K562 (cell line): ENCODE data around the gene RXRA. TPM values are rescaled to one million over a fixed set of nuclear protein-coding genes. Genes with fewer than 3 reads are reported as not detected.

Source experiments
- CBFA2T2 ChIP-seq: fragments of 450-650 bp; conservative IDR thresholded peaks from 2 replicates; pipeline ENCODE4 v1.6.1; 2017; ENCODE audit warnings: mild to moderate bottlenecking
- HDAC1 ChIP-seq, 2 experiments: fragments of 450-650 bp; IDR thresholded peaks; 2 replicates each; pipeline ENCODE4 v1.6.1; 2016 to 2017; ENCODE audit warnings: inconsistent platforms in 1 of 2, mild to moderate bottlenecking in 1 of 2, moderate library complexity in 1 of 2
- JUND ChIP-seq, 2 experiments: IDR thresholded peaks; 2 replicates in 1 of 2; 3 replicates in 1 of 2; pipeline ENCODE4 v1.6.1; 2011; ENCODE audit warnings: borderline replicate concordance in 2 of 2, low read depth in 2 of 2, low read length in 2 of 2, improper control_type of control experiment in 1 of 2, missing biosample characterization in 1 of 2, missing genetic modification characterization in 1 of 2, missing genetic modification reagents in 1 of 2
- MAFF ChIP-seq: IDR thresholded peaks from 2 replicates; pipeline ENCODE4 v1.6.1; 2012; ENCODE audit warnings: low read length, improper control_type of control experiment
- MNT ChIP-seq, 2 experiments: fragments of 450-650 bp; conservative IDR thresholded peaks; 2 replicates each; pipeline ENCODE4 v1.6.1; 2017; ENCODE audit warnings: mild to moderate bottlenecking in 2 of 2, moderate library complexity in 2 of 2
- MYNN ChIP-seq, 2 experiments: sonication (generic); formaldehyde crosslinking in 1 of 2; IDR thresholded peaks; 2 replicates each; pipeline versions ENCODE4 v1.5.0 to v1.6.1; 2016 to 2020; ENCODE audit warnings: antibody characterized with exemption in 1 of 2, missing genetic modification reagents in 1 of 2
- PHF21A ChIP-seq: fragments of 450-650 bp; IDR thresholded peaks from 2 replicates; pipeline ENCODE4 v1.6.1; 2017; ENCODE audit warnings: low read depth, borderline replicate concordance
- POLR2A ChIP-seq: fragments of 450-650 bp; conservative IDR thresholded peaks from 2 replicates; pipeline ENCODE4 v1.6.1; 2016
- RBM15 ChIP-seq: fragments of 200-400 bp; formaldehyde crosslinking; IDR thresholded peaks from 2 replicates; pipeline ENCODE4 v1.6.1; 2018; ENCODE audit warnings: mild to moderate bottlenecking, low read length, moderate library complexity; ENCODE audit not compliant: insufficient read depth
- RBM22 ChIP-seq: fragments of 200-400 bp; formaldehyde crosslinking; IDR thresholded peaks from 2 replicates; pipeline ENCODE4 v1.6.1; 2018; ENCODE audit warnings: low read length, low read depth; ENCODE audit not compliant: poor library complexity, severe bottlenecking
- RREB1 ChIP-seq: fragments of 250-450 bp; sonication (Bioruptor Pico); IDR thresholded peaks from 2 replicates; pipeline ENCODE4 v1.4.0; 2020
- SMAD2 ChIP-seq: fragments of 150-350 bp; IDR thresholded peaks from 2 replicates; pipeline ENCODE4 v1.6.1; 2014; ENCODE audit warnings: low read depth, mild to moderate bottlenecking, low read length
- SMARCA4 ChIP-seq: fragments of 450-650 bp; IDR thresholded peaks from 2 replicates; pipeline ENCODE4 v1.6.1; 2016
- SMARCE1 ChIP-seq: fragments of 450-650 bp; IDR thresholded peaks from 2 replicates; pipeline ENCODE4 v1.7.1; 2016; ENCODE audit warnings: mild to moderate bottlenecking
- UBTF ChIP-seq, 2 experiments: IDR thresholded peaks; 2 replicates each; pipeline ENCODE4 v1.6.1; 2012; ENCODE audit warnings: improper control_type of control experiment in 2 of 2, low read depth in 2 of 2, low read length in 2 of 2, borderline replicate concordance in 1 of 2
- ZBTB1 ChIP-seq: sonication (generic); formaldehyde crosslinking; IDR thresholded peaks from 2 replicates; pipeline ENCODE4 v1.8.1; 2023; ENCODE audit warnings: missing genetic modification reagents, low read depth, mild to moderate bottlenecking, borderline replicate concordance
- ZBTB17 ChIP-seq: fragments of 450-650 bp; formaldehyde crosslinking; IDR thresholded peaks from 2 replicates; pipeline ENCODE4 v1.4.0; 2020; ENCODE audit warnings: mild to moderate bottlenecking
- ZNF75A ChIP-seq: fragments of 450-650 bp; formaldehyde crosslinking; IDR thresholded peaks from 2 replicates; pipeline ENCODE4 v1.4.0; 2020; ENCODE audit warnings: mild to moderate bottlenecking
- polyA plus RNA-seq, 8 experiments: library from polyadenylated mRNA; depleted of rRNA in 4 of 8; stranded (reverse) in 5 of 8; unstranded in 3 of 8; fragments of >200 nt; fragmentation: Nextera tagmentation in 2 of 8; fragmentation: Illumina TruSeq in 1 of 8; extraction: Ambion mirVana in 2 of 8; extraction: Trizol in 1 of 8; gene quantifications; 2 replicates each; pipeline versions ENCODE4 v1.2.1 to v1.2.3, GENCODE V29; 2011 to 2014; ENCODE audit warnings: inconsistent platforms in 1 of 8, missing spikeins in 1 of 8
- total RNA-seq, 7 experiments: library from RNA; depleted of rRNA in 6 of 7; stranded (reverse); fragments of >200 nt in 6 of 7; fragmentation: Illumina TruSeq in 2 of 7; extraction: Trizol in 2 of 7; gene quantifications; 2 replicates each; pipeline versions ENCODE4 v1.2.1 to v1.2.3, GENCODE V29; 2011 to 2021; ENCODE audit warnings: low replicate concordance in 1 of 7

The RXRA gene
- total and polyA plus RNA-seq, 9 of the 15 experiments (the other 6 are each of a cell fraction or from before 2014, with no cell fraction given), result 0.35 to 23.6 (median 4.6) TPM

GRCh38 chr9:134407121-134407779 lies 81.0 kb downstream of the RXRA start (continued):
- TF ChIP-seq RREB1 (peak; percentile 59; the same call in 1 of the 2 replicates), SMAD2 (no peak), POLR2A (no peak), MAFF (peak; percentile 88), PHF21A (peak; percentile 36; the same call in 1 of the 2 replicates), UBTF (IDR thresholded peaks at IDR 0.05; ENCODE audit: borderline replicate concordance in 1 of 2, low read depth in 2 of 2, low read length in 2 of 2) (0 out of 4 replicates have a peak, but pooled peaks of 1 of the 2 experiments have one; percentile 51), MNT (conservative IDR thresholded peaks at IDR 0.05) (peak; percentile 92 to 96), HDAC1 (IDR thresholded peaks at IDR 0.05) (peak in 1 of 2 experiments; percentile 92; a peak in 2 of 4 replicates), SMARCA4 (peak; percentile 52), SMARCE1 (0 out of 2 replicates have a peak, but pooled peaks have one; percentile 42), JUND (IDR thresholded peaks at IDR 0.05; ENCODE audit: borderline replicate concordance, low read depth, low read length) (0 out of 2 replicates have a peak, but pooled peaks have one; percentile 43), JUND (tag; IDR thresholded peaks at IDR 0.05; ENCODE audit: borderline replicate concordance, low read depth, low read length) (no peak; the same call in 2 of the 3 replicates), ZBTB1 (no peak), RBM15 (no peak), MYNN (IDR thresholded peaks at IDR 0.05) (peak; percentile 87), MYNN (CRISPR knock-in tag; IDR thresholded peaks at IDR 0.05) (no peak), RBM22 (peak; percentile 97), CBFA2T2 (0 out of 2 replicates have a peak, but pooled peaks have one; percentile 25), ZNF75A (peak; percentile 74; the same call in 1 of the 2 replicates), ZBTB17 (CRISPR knock-in tag) (0 out of 2 replicates have a peak, but pooled peaks have one; percentile 45)
